Measurements from ENCODE around the gene SFXN5.

SFXN5 gene

DNA sequence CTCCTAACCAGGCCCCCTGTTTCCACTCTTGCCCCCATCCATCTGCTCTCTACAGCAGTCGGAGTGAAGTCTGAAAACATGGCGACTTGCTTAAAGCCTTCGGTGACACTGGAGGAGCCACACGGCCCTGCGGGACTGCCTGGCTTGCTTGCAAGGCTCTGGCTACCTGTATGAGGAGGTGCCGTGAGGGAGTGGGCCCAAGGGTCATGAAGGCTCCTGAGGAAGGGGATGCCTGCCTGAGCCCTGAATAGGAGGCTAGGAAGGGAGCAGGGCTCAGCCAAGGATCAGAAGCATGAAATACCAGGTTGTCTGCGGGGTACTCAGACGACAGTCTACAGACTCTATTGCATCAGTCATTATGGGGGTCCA, 78.8 kb downstream of the SFXN5 start:
- no peak for DNase-seq

DNA sequence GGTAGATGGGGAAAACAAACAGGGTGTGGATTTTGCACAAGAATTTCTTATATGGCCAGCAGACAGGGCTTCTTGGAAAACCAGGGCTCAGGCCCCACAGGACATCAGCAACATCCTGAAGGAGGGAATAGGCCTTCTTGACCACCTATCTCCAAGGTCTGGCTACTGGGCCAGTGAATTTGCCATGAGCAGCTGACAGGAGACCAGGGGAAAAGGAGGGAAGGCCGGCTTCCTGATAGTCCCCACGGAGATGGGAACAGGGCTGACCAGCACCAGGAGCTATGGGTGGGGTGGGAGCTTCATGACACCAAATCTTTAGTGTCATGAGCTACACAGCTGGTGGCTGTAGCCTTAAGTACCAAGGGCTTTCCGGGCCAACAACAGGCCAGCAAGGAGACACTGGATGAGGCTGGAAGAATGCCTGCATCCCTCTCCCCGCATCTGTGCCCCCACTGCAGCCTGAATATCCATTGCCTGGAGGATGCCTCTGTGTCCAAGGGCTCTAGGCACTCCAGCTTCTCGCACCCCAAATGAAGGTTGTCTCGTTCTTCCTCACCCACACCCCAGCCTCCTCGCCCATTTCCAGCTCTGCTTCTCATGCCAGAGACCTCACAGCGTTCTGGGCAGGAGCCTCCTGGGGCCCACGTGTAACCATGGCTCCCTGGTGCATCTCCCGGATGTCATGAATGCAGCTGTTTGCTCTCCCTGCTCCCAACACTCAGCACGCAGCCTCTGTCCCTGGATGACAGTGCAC, 79.4 kb downstream of the SFXN5 start:
- DNase-seq = no peak

DNA sequence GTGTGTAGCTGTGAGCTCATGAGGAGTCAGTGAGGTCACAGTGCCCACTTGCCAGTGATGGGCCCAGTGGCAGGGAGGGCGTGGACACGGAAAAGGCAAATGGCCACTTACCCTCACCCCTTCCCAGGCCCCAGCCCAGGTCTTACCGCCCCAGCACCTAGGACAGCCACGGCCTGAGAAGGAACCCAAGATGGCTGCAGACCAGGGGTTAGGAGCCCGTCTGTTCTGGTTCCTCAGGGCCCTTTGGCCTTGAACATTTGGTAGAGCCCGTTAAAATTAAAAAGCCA, 80.1 kb downstream of the SFXN5 start:
- no peak for DNase-seq

DNA sequence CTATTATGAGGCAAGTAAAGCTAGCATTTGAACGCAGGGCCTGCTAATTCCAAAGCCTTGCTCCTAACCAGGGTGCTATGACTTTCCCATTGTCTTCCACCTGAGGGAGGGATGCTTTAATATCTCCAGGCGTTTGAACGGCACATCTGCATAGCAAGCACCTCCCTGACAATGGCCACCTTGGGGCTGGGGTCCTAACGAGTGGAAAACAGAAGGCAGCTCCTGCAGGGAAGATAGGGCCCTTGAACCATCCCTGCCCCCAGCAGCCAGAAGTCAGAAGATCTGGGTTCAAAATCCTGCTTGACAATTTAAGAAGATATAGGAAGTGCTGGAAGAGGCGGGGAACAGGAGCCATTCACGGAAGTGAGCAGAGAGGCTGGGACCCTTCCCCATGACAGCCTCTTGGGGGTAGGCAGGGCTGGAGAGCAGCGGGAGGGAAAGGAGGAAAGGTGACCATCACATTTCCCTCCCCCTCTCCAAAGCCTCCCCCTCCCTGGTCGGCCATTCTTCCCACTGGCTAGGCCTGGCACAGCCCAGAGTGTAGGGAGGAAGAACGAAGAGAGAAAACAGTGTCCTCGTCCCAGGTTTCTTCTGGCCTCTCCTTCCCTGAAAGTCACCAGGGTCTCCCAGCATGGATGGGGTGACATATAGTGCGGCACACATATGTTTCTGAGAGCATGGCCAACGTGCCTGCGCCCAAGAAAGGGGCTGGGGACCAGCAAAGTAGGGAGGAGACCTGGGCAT, 80.6 kb downstream of the SFXN5 start:
- no peak for DNase-seq

DNA sequence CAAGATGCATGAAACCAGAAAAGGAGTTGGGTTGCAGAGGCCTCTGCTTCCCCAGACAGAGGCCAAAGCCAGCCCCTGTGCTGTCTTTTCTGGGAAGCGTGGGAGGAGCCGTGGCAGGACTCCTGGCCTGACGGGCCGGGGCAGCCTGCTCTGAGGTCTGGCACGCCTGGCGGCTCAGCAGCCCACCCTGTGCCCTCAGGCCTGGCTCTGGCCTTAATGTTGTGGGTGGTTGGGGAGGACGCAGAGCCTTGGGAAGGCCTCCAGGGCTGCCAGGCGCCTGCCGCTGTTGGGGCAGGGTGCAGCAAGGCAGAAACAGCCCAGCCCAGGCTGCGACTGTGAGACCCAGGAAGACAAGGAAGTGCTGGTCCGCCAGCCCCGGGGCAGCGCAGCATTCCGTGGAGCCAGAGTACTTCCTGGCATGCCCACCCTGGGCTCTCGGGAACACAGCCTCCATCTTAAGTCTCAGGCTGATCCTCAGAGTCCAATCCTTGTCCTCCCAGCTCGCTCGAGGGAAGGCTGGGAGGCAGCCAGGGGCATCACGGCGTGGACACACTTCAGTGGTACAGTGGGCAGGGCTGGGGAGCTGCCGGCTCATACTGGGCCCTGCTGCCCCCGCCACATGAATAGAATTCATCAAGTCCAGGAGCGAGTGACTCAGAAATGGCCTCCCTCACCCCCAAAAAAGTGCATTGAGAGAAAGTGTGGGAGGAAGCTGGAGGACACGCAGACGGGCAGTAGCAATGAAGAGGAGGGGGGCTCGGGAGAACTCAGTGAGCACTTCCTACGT, 81.5 kb downstream of the SFXN5 start:
- DNase-seq = no peak

DNA sequence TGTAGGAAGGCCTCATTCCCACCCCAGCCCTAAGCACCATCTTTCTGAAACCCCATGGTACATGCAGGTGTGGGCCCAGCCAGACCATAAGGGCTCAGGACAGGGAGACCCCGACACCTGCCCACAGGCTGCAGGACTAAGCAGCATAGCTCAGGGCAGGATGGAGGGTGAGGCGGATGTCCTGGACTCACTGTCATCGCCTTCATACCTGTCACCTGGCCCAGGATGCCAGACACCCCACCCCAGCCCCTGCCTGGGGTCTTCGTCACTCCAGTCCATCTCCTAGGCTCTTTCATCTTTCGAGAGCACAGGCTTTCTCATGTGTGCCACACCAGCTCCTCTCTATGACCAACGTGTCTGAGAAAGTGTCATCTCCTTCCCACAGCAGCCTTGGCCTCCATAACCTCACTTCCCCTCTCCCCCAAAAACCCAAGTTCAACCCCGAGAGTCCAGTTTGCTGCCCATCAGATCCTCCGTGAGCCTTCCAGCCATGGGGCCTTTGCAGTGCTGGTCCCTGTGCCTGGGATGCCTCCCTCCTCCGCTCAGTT, 82.7 kb downstream of the SFXN5 start:
- DNase-seq = no peak

DNA sequence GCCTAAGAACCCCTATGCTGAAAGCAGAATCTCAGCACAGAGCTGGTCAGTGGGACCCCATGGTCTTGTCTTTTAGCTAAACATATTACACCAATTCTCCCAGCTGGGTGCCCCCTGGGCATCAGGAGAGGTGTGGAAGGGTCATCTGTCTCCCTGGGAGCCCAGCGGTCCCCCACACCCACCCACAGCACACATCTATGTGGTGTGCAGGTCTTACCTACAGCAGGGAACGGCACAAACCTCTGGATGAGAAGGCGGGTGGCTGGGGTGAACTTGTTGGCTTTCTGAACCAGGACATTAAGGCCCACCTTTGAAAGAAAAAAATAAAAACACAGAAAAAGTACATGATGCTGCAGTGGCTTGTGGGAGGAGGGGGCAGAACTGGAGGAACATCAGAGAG, 83.5 kb downstream of the SFXN5 start:
- DNase-seq = no peak

DNA sequence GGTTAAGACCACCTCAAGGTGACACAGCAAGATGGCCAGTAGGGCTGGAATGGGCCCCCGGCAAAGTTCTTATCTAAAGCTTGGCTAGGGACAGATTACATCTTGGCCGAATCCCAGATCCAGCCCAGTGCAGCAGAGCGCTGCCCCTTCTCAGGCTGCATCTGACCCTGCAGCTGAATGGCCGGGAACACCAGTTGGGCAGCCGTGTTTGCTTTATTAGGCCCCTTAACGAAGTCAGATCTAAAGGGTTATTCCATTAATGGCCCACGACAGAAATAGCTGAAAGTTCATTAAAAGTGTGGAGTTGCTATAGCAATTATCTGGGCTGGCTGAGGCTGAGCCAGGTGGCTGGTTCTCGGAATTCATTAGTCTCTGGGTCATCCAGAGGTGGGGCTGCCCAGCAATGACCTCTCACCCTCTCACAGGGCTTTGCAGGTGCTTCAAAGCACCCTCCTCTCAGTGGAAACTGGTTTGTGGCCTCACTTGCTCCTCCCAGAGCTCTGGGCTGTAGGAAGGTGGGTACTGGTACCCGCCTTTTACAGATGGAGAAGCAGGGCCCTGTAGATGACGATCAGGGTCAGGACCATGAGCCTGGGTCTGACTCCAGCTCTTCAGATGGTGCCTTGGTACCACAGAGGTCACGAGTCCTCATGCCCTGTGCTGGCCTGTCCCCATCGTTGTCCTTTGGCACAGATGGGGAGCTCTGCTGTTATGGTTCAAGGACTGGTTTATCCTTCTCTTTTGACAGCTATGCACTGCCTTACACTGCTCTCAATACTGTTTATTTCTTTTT, 85.4 kb downstream of the SFXN5 start:
- DNase-seq = no peak

DNA sequence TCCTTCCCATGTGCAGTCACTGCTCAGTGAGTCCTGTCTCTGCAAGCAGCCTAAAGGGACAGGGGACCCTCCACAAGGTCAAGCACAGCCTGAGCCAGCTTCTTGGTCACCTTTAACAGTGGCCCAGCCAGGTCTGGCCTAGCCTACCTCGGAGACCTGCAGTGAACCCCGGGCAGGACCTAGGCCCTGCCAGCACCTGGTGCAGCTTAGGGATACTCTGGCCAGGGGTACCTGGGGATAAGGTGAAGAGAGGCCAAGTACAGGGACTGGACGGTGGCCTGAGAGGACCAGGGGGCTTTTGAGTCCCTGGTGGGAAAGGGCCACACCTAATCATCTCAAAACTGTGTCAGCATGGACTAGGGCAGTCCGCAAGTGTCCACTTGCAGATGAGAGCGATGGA, 86.4 kb downstream of the SFXN5 start:
- no peak for DNase-seq

DNA sequence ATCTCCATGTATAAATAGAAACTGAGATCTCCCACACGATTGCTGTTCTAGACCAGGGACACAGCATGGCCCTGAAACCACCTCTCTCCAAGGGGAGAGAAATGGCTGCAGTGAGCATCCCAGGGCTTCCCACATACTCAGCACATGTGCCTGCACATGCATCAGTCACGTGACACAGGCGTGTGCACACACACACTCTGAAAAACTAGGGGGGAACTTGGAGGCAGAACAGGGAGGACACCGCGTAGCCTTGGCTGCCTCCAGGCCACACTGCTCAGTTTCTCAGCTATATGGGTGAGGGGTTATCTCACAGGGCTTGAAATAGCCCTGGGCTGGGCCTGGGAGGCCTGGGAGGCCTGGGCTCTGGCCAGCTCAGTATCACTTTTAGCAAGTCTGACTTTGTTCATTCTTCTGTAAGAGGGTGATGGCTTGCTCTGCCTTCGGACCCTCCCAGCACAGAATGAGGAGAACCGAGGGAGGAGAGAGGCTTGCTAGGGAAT, 87.3 kb downstream of the SFXN5 start:
- DNase-seq = no peak

DNA sequence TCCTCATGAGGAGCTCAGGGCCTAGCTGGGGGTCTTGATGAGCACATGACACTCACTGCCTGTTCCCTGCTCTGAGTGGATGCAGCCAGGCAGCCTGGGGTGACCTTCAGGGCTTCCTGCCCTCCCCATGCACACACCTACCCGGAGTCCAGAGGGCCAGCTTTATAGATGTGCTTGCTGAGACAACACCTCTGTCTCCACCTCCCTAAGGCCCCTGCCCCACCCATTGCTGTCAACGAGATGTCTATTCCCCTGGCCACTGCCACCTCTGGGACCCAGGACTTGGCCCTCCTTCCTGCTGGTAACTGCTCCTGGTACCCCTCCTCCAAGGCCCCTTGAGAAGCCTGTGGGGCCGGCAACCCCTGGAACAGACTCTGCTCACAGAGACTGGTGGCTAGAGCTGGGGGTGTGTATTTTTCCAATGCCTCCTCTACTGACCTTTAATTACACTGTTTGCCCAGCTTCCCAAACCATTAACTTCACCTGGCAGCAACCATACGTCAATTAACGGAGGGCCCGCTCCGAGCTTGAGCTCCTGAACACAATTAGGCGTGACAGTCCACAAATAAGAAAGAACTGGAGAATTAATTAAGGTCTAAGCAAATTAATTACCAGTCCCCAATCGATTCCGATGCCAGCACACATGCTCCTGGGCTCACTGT, 87.9 kb downstream of the SFXN5 start:
- DNase-seq = no peak

DNA sequence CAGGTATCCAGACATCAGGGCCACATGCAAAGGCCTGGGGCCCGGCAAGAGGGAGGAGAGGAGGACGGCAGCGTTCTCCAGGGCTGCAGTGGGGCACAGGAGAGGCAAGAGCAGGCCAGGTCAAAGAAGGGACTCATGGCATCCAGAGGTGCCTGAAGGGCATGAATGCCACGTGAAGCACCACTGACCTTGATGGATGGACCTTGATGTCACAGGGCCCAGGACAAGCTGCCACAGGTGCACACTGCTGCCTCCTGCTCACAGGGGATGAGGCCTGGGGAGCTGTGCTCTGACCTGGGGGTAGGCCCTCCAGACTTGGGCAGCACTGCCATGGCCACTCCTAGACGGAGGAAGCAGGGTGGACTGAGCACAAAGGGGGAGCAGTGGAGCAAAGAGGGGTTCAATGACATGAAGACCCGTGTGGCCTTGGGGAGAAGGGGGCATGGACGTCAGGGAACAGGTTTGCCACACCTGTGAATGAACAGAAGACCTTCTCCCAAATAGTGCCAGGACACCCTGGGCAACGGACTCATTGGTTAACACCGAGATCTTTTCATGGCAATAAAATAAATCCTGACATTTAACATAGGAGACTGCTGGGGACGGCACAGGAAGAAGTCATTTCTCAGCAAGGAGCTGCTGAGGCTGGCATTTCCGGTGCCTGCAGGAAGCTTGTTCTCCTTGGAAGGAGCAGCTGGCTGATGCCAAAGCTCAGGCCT, 88.6 kb downstream of the SFXN5 start:
- no peak for DNase-seq

DNA sequence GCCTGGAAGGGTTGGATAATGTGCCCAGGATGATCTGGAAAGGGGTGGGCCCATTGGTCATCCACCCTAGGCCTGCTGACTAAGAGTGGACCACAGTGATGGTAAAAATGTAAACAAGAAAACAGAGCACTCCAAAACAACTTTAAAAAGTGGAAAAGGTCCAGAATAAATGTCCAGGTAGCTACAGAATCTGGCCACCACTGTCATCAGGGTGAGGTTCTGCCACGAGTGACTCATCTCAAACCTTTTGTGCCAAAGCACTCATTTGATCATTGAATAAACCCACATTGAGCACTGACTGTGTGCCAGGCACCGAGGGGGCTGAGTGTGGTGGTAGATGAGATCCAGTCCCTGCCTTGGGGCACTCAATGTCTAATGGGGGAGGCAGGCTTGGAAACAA, 89.3 kb downstream of the SFXN5 start:
- DNase-seq = no peak

DNA sequence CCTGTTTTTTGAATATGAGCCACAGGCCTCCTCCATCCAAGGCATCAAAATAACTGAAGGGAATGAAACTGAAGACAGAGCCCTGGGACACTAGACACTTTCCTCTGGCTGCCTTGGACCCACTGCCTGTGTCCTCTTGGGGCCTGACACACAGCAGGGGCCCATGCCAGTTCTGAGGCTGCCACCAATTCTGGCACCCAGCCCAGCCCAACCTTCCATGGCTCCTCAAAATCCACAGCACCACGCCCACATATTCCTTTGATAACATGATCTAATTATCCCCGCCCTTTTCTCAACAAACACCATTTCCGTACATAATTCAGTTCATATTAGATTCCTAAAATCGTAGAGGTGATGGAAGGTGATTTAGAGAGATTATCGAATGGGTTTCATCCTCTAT, 90.0 kb downstream of the SFXN5 start:
- no peak for DNase-seq

DNA sequence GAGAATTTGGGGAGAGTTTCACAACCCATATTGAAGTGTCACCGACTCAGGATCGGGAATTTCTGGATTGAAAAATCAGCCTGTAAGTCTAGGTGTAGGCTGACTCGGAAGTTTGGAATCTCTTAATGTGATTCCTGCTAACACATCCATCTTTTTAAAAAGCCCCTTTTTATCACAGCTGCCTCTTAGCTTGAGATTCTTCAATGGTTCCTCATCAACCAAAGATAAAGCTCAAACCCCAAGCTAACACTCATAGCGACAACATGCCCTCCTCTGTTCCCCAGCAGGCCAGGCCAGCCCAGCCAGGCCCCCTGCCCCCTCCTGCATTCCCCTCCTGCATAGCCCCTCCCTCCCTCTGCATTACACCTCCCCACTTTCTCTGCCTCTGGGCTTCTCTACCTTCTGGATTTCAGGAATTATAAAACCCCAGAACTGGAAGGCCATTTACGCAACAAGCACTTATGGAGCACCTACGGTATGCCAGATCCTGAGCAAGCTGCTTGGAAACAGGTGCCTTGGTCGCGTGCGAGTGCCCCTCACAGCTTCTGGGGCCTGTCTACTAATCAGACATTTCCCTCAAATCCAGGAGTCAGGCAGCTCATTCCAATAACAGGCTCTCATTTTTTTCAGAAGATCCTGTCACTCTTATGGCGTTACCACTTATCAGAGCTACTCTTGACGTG, 90.8 kb downstream of the SFXN5 start:
- no peak for DNase-seq

DNA sequence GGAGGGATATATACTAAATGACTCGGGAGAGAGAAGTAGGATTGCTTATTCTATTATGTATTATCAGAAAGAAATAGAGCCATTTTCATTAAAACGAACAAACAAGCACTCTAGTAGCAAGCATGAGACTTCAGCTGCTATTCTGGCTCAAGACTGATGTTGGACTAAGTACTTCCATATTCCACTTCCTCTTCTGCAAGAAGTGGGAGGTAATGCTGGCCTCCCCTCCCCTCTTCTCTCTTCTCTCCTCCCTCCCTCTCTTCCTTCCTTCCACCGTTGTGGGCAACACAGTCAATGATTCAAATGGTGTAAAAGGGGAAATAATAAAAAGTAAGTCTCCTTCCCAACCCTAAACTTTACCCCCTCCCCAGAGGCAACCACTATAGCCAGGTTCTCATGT, 91.6 kb downstream of the SFXN5 start:
- no peak for DNase-seq

DNA sequence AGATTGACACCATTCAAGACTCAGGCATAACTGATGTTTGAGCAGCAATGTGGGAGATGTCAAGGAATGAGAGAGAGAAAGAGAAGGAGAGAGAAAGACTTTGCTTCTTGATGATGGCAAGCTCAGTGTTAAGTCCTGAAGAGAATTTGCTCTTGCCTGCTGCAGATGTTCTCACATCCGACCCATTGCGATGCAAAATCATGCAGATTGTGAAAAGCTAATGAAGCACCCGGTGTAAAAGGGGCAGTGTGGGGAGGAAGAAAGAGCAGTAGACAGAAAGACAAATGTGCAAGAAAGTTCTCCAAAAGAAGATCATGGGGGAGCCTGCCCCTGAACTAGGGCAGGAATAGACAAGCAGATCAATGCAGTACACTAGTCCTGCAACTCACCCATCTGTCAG, 96.5 kb downstream of the SFXN5 start:
- DNase-seq = no peak

DNA sequence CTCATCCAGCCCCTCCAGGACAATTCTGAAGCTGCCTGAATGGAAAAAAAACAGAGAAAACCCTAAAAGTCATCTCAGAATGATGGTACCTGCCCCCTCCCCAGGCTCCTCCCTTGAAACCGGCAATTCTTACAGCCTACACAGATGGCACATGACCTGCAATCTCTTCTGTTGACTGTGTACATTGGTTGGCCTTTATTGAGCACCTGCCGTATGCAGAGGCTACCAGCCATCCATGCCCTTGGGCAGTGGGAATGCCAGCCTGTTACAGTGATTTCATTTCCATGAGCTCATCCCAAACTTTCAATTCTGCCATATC, 97.1 kb downstream of the SFXN5 start:
- DNase-seq = no peak

DNA sequence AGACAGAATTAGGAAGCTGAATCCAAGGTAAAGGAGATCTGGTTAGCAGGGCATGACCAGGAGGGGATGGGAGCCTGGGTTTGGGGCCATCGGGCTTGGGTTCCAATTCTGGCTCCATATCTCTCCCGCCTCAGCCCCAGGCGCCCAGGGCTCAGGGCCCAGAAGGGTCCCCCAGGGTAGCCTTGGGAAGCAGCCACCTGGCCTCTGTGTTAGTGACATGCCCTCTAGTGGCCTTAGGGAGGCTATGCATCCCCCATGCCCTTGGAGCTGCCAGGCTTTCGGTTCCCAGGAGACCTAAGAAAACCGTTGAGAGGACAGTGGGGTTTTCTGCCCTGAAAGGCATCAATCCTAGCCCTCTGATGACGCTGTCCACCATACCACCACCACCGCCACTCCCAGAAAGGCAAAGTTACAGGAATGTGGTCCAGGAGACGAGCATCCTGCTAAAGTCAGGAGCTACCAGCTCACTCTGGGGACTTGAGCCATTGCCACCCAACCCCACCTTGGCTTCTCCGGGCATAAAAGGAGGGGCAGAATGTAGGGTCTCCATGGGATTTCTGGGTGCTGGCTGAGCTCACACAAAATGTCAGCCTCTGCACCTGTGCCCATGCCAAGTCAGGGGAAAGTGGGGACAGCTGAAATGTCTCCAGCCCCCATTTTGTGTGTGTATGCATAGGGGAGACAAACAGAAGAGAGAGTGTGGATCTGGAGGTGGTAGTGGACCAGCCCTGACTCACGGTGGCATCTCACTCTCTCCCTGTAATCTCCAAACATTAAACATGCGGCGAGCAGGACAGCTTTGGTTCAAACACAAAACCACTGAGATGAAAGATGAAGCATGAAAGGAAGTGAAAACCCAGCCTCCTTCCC, 97.7 kb downstream of the SFXN5 start:
- peak; percentile 49 for DNase-seq

DNA sequence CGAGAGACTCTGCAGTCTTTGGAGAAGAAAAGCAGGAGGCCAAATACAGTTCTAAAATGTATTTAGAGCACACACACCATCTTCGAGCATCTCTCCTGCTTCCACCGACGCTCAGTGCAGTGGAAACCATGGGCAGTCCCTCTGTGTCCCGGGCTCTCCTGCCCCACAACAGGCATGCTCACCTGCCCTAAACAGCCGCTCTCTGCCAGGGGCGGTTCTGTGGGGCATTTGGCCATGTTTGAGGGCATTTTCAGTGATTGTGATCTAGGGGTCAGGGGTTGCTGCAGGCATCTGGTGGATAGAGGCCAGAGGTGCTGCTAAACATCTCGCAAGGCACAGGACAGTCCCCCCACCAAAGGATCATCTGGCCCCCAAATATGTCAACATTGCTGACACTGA, 98.4 kb downstream of the SFXN5 start:
- no peak for DNase-seq
